Prostate gland (tissue), 2 donors: Measurements from ENCODE around the gene ZNRF3. TPM values are rescaled to one million over a fixed set of nuclear protein-coding genes. Genes with fewer than 3 reads are reported as not detected.
A peak's percentile ranks its signal among the peaks of the same experiment; 100 is the strongest.

Experiments
- DNase-seq: peaks from one replicate; pipeline ENCODE4 v3.0.0-alpha.2; 2019; ENCODE audit warnings: low spot score
- H3K27ac ChIP-seq, 2 donors: fragments of 200-600 bp; sonication (generic); 2 replicates each; pipeline ENCODE4 v1.5.1; 2017 to 2019
- H3K27me3 ChIP-seq: fragments of 200-600 bp; sonication (generic); replicated peaks from 2 replicates; pipeline ENCODE4 v1.5.1; 2019; ENCODE audit not compliant: insufficient read depth
- H3K36me3 ChIP-seq, 2 donors: fragments of 200-600 bp; sonication (generic); 1 replicate in 1 of 2; 2 replicates in 1 of 2; pipeline versions ENCODE4 v1.5.1 to v1.8.1; 2017 to 2019
- H3K4me1 ChIP-seq: fragments of 200-600 bp; sonication (generic); replicated peaks from 2 replicates; pipeline ENCODE4 v1.5.1; 2019
- H3K4me3 ChIP-seq, 2 donors: fragments of 200-600 bp; sonication (generic); 2 replicates each; pipeline ENCODE4 v1.5.1; 2017 to 2019
- H3K9me3 ChIP-seq: fragments of 200-600 bp; sonication (generic); 2 replicates; pipeline ENCODE4 v1.5.1; 2017
- POLR2A ChIP-seq: fragments of 450-650 bp; IDR thresholded peaks from one replicate; pipeline ENCODE4 v1.6.1; 2016; ENCODE audit warnings: antibody characterized with exemption, mild to moderate bottlenecking
- POLR2AphosphoS5 ChIP-seq: sonication (generic); formaldehyde crosslinking; IDR thresholded peaks from one replicate; pipeline ENCODE4 v1.6.1; 2017; ENCODE audit warnings: antibody characterized with exemption
- WGBS: methylation state at CpG from one replicate; pipeline ENCODE4 v1.1.5; 2018; 5-methylcytosine and 5-hydroxymethylcytosine counted together
- intact Hi-C: fragments of 100-400 bp; cut with DNase I; formaldehyde crosslinking; loops from one replicate; pipeline ENCODE4 v1.14.2; 2022
- total RNA-seq, 2 donors: library from RNA; depleted of rRNA; stranded (reverse); fragments of >200 nt; gene quantifications; one replicate each; pipeline ENCODE4 v1.1.0, GENCODE V29; 2016
- TF ChIP-seq, protein P1 (sequence below), 4 experiments: fragments of 200-600 bp in 2 of 4; fragments of 450-650 bp in 2 of 4; sonication (generic) in 2 of 4; IDR thresholded peaks; 1 replicate in 3 of 4; 2 replicates in 1 of 4; pipeline ENCODE4 v1.5.1; 2016 to 2019; ENCODE audit warnings: antibody characterized with exemption in 4 of 4, mild to moderate bottlenecking in 2 of 4, moderate library complexity in 2 of 4

Gene ZNRF3
- total RNA-seq, 2 donors from 2014 or later = 38.5 to 46.1 TPM

DNA sequence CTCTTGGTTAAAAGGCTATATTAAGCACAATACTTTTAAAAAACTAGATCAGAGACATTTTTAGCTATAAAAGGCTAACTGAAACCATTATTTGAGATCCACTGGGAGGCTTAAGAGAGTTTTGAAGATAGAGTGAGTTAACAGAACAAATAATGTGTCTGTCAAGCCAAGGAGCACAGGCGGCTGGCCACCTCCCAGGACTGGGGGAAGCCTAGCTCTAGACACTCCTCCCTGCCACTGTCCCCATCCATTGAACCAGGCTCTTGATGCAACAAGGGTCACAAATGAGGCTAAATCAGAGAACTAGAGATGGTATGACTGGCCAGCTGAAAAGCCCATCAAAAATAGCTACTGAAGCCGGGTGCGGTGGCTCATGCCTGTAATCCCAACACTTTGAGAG is 115.3 kb downstream of the ZNRF3 start:
- peaks cover 4% of the 10 kb centered on the region for H3K4me1 ChIP-seq
- TF ChIP-seq POLR2A (no peak), POLR2AphosphoS5 (no peak)
- TF ChIP-seq, protein P1, sequence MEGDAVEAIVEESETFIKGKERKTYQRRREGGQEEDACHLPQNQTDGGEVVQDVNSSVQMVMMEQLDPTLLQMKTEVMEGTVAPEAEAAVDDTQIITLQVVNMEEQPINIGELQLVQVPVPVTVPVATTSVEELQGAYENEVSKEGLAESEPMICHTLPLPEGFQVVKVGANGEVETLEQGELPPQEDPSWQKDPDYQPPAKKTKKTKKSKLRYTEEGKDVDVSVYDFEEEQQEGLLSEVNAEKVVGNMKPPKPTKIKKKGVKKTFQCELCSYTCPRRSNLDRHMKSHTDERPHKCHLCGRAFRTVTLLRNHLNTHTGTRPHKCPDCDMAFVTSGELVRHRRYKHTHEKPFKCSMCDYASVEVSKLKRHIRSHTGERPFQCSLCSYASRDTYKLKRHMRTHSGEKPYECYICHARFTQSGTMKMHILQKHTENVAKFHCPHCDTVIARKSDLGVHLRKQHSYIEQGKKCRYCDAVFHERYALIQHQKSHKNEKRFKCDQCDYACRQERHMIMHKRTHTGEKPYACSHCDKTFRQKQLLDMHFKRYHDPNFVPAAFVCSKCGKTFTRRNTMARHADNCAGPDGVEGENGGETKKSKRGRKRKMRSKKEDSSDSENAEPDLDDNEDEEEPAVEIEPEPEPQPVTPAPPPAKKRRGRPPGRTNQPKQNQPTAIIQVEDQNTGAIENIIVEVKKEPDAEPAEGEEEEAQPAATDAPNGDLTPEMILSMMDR (IDR thresholded peaks at IDR 0.05) = no peak
- H3K9me3 ChIP-seq = no peaks in the 10 kb centered on the region
- intact Hi-C loops = no loop called here
- no peaks in the 10 kb centered on the region for H3K27me3 ChIP-seq
- no peak overlapping the region for H3K27ac ChIP-seq
- no peak for DNase-seq
- WGBS = 78% methylated on average over 3 of the region's 3 CpGs
- no peaks in the 10 kb centered on the region for H3K36me3 ChIP-seq
- no peak overlapping the region for H3K4me3 ChIP-seq

DNA sequence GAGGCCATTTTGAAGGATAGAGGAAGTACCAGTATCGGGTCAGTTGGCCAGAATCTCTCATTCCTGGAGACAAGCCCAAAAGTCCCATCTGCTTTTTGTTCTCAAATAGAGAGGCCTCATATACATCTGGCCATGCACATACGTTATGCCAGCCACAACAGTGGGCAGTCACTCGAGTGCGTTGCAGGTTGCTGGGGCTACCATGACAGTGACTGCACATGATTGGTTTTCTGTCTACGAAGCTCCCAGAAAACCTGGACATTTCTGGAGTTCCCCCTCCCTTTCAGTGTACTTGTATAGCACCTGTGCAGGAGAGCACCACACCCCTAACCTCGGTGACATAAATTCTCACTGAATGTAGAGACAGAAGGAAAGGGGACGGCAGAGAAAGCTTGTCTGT is 116.1 kb downstream of the ZNRF3 start:
- TF ChIP-seq, protein P1 (IDR thresholded peaks at IDR 0.05) = no peak
- TF ChIP-seq POLR2A = no peak
- 68% methylated on average over 7 of the region's 7 CpGs for WGBS
- Histone ChIP-seq H3K36me3 (no peaks in the 10 kb centered on the region), H3K4me1 (peaks cover 9% of the 10 kb centered on the region), H3K4me3 (no peak overlapping the region), H3K27me3 (no peaks in the 10 kb centered on the region), H3K9me3 (no peaks in the 10 kb centered on the region), H3K27ac (no peak overlapping the region)
- intact Hi-C loops = no loop called here
- no peak for DNase-seq

DNA sequence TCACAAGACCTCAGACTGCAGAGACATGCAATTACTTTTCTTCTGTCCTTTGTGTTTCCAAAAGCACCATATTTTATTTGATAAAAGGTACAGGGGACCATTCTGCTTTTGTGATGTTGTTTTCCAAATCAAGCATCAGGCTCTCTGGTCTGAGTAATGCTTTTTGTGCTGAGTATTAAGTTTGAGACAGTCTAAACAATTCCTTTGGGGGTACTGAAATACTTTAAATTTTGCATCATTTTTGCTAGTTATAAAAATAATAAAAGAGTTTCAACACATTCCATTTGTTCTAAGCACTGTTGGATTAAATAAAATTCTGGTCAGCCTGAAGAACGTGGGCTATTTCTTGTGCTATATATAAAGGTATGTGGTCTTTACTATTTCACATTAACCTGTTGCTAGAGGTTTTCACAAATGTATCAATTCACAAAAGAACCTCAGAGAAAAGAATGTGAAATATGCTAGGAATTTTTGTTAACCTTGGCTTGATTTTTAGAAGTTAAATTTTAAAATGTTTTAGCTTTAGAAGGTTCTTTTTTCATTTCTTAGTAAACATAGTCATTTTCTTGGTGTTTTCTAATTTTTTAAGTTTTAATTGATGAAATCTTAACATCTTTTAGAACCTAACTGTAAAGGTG is 116.7 kb downstream of the ZNRF3 start:
- Histone ChIP-seq H3K9me3 (no peaks in the 10 kb centered on the region), H3K36me3 (no peaks in the 10 kb centered on the region), H3K27ac (no peak overlapping the region), H3K4me1 (peaks cover 9% of the 10 kb centered on the region), H3K27me3 (no peaks in the 10 kb centered on the region), H3K4me3 (no peak overlapping the region)
- TF ChIP-seq POLR2AphosphoS5 (no peak), POLR2A (no peak)
- TF ChIP-seq, protein P1 (IDR thresholded peaks at IDR 0.05) = no peak
- no peak for DNase-seq
- WGBS = 43% methylated on average over 1 of the region's 1 CpG
- intact Hi-C loops = no loop called here

DNA sequence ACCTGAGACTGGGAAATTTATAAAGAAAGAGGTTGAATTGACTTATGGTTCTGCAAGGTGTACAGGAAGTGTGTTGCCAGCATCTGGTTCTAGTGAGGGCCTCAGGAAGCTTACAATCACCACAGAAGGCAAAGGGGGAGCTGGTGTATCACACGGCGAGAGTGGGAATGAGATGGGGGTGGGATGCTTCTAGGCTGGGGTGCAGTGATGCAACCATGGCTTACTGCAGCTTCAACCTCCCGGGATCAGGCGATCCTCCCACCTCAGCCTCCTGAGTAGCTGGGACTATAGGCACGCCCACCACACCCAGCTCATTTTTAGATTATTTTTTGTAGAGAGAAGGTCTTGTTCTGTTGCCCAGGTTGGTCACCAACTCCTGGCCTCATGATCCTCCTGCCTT is 117.3 kb downstream of the ZNRF3 start:
- H3K4me3 ChIP-seq = no peak overlapping the region
- H3K36me3 ChIP-seq = no peaks in the 10 kb centered on the region
- H3K9me3 ChIP-seq = no peaks in the 10 kb centered on the region
- TF ChIP-seq POLR2AphosphoS5 = no peak
- TF ChIP-seq POLR2A = no peak
- TF ChIP-seq, protein P1 (IDR thresholded peaks at IDR 0.05) = no peak
- WGBS = 96% methylated on average over 5 of the region's 5 CpGs
- intact Hi-C loops = no loop called here
- H3K27ac ChIP-seq = no peak overlapping the region
- H3K4me1 ChIP-seq = peaks cover 13% of the 10 kb centered on the region
- DNase-seq = no peak
- no peaks in the 10 kb centered on the region for H3K27me3 ChIP-seq

DNA sequence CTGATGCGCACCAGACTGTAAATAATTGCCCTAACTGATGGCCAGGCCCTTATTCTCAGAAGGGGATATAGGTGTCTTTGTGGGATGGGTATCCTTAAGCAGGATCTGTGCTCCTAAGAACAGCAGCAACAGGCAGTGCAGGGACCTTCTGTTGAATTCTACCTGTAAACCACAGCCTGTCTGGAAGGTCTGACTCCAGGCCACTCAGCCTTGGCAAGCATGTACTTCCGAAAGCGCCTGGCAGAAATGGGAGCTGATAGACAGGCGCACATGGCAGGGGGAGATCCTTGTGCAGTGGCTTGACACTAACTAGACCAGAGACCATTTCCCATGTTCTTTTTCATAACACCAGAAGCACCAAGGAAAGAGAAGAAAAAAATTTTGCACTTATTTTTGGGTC is 119.2 kb downstream of the ZNRF3 start:
- no peaks in the 10 kb centered on the region for H3K27me3 ChIP-seq
- H3K4me3 ChIP-seq = no peak overlapping the region
- no peaks in the 10 kb centered on the region for H3K9me3 ChIP-seq
- intact Hi-C loops = no loop called here
- peak; percentile 42 for DNase-seq
- H3K27ac ChIP-seq = peak overlapping the region in 1 of 2 donors; percentile 13
- no peak for TF ChIP-seq POLR2AphosphoS5
- TF ChIP-seq POLR2A = no peak
- TF ChIP-seq, protein P1 (IDR thresholded peaks at IDR 0.05) = no peak
- peaks cover 13% of the 10 kb centered on the region for H3K4me1 ChIP-seq
- no peaks in the 10 kb centered on the region for H3K36me3 ChIP-seq
- 56% methylated on average over 4 of the region's 4 CpGs for WGBS
